DLD1 (cell line): ENCODE results near the gene KRTAP5-5.
"Not testable (repeated sequence)": the region's sequence is repeated elsewhere in the genome, so short reads cannot be mapped to it uniquely, and the experiment has no call there.

Experiments
- in situ Hi-C: cut with HindIII; loops from 2 replicates; pipeline ENCODE4 v1.10.0; 2017; ENCODE audit warnings: low sequenced_read_pairs

The KRTAP5-5 gene

GRCh38 chr11:1654388-1655167, 25.0 kb downstream of the KRTAP5-5 start:
- in situ Hi-C loops = no loop called here

GRCh38 chr11:1655168-1656060, 25.8 kb downstream of the KRTAP5-5 start:
- in situ Hi-C loops = no loop called here

GRCh38 chr11:1656061-1656441, 26.5 kb downstream of the KRTAP5-5 start:
- in situ Hi-C loops = no loop called here

- in situ Hi-C loops = no loop called here
Observed at GRCh38 chr11:1656670-1657069, 27.1 kb downstream of the KRTAP5-5 start.

- in situ Hi-C loops = no loop called here
Observed at GRCh38 chr11:1659506-1659905, 29.9 kb downstream of the KRTAP5-5 start.

- in situ Hi-C loops = no loop called here
Observed at GRCh38 chr11:1660111-1660867, 30.7 kb downstream of the KRTAP5-5 start.

GRCh38 chr11:1661454-1662269, 32.1 kb downstream of the KRTAP5-5 start:
- in situ Hi-C loops = not testable (repeated sequence)

- in situ Hi-C loops = not testable (repeated sequence)
Observed at GRCh38 chr11:1662699-1663283, 33.2 kb downstream of the KRTAP5-5 start.

- in situ Hi-C loops = no loop called here
Observed at GRCh38 chr11:1665313-1665712, 35.7 kb downstream of the KRTAP5-5 start.

GRCh38 chr11:1667121-1667850, 37.7 kb downstream of the KRTAP5-5 start:
- in situ Hi-C loops = no loop called here

GRCh38 chr11:1667906-1668305, 38.3 kb downstream of the KRTAP5-5 start:
- in situ Hi-C loops = no loop called here

GRCh38 chr11:1668911-1669473, 39.4 kb downstream of the KRTAP5-5 start:
- in situ Hi-C loops = no loop called here

- in situ Hi-C loops = no loop called here
Observed at GRCh38 chr11:1669546-1670218, 40.1 kb downstream of the KRTAP5-5 start.

- in situ Hi-C loops = not testable (repeated sequence)
Observed at GRCh38 chr11:1670457-1670856, 40.9 kb downstream of the KRTAP5-5 start.

GRCh38 chr11:1670905-1671371, 41.4 kb downstream of the KRTAP5-5 start:
- in situ Hi-C loops = no loop called here

- in situ Hi-C loops = no loop called here
Observed at GRCh38 chr11:1671658-1672057, 42.1 kb downstream of the KRTAP5-5 start.

GRCh38 chr11:1672613-1673350, 43.2 kb downstream of the KRTAP5-5 start:
- in situ Hi-C loops = no loop called here
